G401 (cell line): ENCODE measurements around the gene CABLES2. TPM values are rescaled to one million over a fixed set of nuclear protein-coding genes. Genes with fewer than 3 reads are reported as not detected.

Source experiments
- DNase-seq: peaks from one replicate; pipeline ENCODE4 v3.0.0-alpha.2; 2015; ENCODE audit warnings: low spot score
- in situ Hi-C: cut with HindIII; loops from 2 replicates; pipeline ENCODE4 v1.10.0; 2016; ENCODE audit warnings: low sequenced_read_pairs, mixed read lengths
- total RNA-seq: library from RNA; depleted of rRNA; stranded (reverse); fragments of >200 nt; shearing (Covaris generic); gene quantifications from 2 replicates; pipeline ENCODE4 v1.2.3, GENCODE V29; 2014

CABLES2 gene
- total RNA-seq, 1 experiment from 2014 or later = 4.2 TPM

DNA sequence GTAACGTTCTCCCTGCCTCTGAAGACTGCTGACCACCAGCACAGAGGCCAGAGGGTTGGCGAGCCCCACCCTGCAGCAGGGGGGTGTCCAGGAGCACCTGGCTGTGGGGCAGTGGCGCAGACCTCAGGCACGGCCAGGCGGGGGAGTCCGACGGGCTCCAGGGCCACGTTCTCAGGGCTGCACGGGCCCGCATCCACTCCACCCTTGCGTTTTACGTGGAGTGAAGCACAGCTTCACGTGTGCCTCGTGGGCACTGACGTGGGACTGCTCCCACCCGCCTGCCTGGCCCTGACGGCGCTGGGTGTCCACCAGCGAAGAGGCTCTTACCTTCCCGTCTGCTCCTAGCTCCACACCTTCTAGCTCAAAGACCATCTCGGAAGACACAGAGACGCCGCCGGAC, 13.3 kb downstream of the CABLES2 start:
- DNase-seq = no peak
- in situ Hi-C loops = no loop called here

DNA sequence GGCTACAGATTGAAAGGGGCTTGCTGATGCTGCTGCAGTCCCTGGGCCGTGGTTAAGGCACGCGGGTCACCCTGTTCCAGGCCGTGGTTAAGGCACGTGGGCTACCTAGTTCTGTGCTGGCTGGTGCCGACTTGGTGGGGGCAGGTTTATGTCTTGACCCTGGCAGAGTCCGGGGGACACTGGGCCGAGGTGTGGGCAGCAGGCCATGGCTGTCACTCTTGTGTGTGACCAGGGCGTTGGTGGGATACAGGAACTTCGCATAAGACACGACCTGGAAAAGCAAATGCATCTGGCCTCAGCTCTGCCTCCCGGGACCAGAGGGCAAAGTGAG, 13.8 kb downstream of the CABLES2 start:
- in situ Hi-C loops = no loop called here
- no peak for DNase-seq

DNA sequence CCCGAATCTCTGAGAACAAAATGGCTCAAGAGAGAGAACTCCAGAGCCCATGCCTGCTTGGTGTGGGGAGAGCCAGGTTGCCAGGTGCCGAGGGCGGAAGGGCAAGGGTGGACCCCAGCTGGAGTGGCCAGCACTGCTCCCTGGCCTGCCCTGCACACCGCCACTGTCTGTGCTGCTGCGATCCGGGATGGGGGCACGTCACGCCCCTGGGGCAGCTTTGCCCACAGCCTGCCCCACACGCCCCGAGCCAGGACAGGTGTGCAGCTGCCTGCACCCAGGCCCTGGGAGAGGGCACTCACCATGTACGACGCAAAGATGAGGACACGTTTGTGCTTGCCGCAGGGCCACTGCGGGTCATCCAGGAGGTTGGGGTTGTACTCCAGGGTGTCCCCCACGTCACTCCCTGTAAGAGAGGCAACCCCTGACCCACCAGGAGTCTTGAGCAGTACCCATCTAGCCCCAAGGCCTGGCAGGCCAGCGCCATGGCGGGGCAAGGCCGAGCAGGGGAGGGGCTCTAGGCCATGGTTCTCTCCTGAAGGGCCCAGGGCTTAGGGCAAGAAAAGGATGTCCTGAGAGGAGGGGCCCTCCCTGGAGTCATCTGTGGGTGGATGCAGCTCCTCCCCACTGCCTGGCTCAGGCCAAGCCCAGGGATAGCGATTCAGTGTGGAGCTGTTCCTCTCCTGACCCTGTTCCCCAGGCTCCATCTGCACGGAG, 14.3 kb downstream of the CABLES2 start:
- in situ Hi-C loops = no loop called here
- no peak for DNase-seq

DNA sequence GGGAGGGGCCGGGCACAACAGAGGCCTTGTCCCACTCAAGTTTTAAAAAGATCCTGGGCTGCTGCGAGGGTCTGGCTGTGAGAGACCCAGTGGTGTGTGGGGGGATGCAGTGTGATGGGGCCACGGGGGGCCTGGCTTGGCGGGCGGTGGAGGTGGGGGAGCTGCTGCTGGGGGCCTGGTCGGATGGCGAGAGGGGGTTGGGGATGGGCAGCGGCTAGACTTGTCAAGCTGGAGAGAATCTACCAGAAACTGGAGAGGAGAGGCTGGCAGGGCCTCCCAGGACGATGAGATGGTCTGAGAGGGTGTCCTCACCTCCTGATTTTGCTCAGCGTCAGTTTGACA, 15.0 kb downstream of the CABLES2 start:
- in situ Hi-C loops = no loop called here
- DNase-seq = no peak

DNA sequence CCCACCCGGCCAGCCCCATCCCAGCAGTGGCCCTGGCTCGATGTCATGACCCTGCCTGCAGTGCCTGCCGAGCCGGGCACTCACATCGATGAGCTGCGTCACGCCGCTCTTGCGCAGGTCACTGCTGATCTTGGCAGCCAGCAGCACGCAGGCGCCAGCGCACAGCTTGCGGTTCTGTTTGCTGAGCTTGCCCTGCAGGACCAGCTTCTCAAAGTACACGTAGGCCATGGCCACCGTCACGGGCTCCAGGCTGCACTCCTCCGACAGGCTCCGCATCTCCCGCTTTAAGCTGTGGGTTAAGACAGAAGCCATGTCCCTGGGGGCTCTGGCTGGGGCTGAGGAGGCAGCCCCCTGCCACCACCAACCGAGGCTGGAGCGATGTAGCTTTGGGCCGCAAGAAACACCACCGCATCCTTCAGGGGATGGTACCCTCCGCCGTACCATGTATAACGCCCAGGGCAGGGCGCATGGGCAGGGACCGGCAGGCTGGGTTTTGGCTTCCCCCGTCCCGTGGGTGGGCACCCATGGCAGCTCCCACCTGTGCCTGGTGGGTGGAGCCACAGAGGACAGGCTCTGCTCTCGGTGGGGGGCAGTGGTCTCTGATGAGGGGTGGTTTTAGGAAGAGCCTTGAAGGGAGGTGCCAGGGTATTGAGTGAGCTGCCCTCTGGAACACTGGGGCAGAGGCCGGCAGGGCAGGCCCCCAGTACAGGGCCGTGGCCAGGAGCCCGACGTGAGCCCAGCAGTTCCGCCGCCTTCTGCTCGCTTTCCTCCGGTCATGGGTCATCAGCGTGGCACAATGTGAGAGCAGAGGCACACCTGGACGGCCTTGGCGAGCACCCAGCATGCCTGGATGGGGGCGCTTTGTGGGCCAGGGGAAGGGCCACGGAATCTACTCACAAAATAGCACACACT, 15.7 kb downstream of the CABLES2 start:
- in situ Hi-C loops = no loop called here
- DNase-seq = peak; percentile 88

DNA sequence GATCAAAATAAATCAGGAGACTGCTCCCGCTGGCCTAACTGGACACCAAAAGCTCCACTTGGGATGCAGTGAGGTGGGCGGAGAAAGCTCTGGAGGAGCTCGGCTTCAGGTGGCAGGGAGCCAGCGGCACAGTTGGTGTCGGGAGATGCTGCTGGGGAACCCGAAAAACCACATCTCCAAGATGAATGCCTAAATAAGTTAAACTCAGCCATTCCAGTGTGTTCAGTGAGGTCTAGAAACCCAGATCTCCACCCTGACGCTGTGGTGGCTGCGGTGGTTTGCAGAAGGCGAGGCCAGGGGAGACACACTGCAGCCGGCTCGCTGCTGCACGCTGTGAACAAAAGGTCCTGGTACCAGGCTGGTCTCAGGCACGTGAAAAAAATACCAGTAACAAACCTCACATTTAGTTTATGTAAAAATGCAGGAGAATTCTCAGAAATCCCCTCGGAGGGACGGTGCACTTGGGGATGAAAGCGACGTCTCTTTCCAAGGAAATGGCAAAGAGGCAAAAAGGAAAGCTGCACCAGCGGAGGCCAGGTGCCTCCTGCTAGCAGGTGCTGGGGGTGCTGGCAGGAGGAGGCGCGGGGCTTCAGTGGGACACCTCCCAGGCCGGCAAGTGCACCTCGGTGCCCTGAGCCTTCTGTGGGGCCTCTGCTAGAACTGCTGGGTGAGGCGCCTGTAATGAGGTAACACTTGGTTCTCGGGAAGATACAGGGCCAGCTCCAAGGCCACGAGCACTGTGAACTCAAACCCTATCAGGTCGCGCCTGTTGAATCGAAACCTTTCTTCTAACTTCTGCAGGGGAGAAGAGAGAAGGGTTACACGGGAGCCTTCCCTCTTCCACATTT, 16.5 kb downstream of the CABLES2 start:
- in situ Hi-C loops = no loop called here
- peak; percentile 66 for DNase-seq

DNA sequence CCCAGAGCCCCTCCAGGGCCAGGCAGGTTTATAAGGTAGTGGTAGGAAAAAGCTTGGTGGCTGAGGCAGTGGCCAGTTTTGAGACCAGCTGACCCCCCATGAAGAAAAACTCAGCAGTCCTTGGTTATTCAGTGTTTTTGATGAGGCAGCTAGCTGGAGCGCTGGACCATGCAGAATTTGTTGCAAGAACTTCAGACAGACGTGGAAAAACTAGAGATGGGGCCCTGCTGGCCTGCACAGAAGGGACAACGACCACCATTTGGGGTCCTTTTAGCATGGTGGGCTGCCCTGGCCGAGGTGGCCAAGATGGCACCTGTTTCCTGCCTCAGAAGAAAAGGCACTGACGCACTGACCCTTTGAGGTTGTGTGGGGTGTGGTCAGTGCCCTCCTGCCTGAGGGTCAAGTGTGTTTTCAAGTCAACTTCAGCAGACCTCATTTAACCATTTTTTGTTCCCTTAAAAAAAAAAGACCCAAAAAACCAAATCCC, 17.4 kb downstream of the CABLES2 start:
- DNase-seq = no peak
- in situ Hi-C loops = no loop called here

DNA sequence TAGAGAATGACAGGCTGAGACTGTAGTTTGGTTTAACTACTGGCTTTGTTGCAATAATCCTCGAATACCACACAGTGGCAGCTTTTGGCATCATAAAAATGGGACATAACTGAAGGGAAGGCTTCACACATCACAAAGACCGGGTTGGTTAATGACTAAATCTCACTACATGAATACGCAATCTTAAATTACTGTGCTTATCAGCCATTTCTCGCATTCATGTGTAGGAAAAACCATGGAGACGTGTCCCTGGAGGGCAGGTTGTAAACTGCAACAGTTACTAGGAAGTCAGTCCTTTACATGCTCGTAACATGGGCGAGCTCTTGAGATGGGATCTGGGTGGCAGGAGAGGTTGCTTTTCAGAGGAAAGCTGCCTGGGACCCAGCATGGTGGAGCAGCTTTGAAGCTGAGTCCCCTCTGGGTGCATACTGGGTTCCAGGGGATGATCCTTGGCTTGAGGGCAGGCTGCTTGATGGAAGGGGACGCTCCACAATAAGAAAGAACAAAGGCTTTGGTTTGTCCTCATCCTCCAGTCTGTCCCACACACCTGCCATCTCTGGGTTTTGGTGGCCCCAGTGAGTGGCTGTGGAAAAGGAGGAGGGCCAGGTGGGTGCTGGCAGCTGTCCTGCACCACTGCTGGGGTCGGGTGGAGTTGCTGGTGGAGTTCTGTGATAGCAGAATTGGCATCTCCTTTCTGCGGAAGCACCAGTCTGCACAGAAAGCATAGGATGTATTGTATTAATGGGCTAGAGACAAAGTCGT, 18.1 kb downstream of the CABLES2 start:
- in situ Hi-C loops = no loop called here
- DNase-seq = no peak

DNA sequence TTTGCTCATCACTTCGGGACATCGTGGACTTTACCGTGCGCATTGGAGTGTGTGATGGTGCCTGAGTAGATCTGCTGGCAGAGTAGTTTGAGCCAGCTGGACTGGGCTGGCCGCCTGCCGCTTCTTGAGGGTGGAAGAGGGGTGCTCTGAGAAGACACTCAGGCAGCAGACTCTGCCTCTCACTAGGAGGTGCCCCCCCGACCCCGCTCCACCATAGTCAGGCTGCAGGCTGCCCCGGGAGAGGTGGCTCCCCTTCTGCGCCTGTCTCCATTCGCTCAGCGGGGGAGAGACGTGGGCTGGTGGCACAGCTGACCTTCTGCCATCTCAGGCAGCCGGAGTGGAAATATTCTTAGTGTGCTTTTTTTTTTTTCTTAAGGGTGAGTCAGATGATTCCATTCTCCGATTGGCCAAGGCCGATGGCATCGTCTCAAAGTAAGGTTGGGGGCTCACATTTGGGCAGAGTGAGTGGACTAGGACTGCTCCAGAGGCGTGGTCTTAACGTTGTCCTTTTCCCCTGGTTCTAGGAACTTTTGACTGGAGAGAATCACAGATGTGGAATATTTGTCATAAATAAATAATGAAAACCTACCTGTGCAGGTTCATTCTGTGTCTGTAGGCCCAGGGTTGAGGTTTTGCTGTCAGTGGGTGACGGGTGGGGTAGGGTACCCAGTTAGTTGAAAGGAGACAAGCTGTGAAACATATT, 19.0 kb downstream of the CABLES2 start:
- in situ Hi-C loops = no loop called here
- DNase-seq = no peak

DNA sequence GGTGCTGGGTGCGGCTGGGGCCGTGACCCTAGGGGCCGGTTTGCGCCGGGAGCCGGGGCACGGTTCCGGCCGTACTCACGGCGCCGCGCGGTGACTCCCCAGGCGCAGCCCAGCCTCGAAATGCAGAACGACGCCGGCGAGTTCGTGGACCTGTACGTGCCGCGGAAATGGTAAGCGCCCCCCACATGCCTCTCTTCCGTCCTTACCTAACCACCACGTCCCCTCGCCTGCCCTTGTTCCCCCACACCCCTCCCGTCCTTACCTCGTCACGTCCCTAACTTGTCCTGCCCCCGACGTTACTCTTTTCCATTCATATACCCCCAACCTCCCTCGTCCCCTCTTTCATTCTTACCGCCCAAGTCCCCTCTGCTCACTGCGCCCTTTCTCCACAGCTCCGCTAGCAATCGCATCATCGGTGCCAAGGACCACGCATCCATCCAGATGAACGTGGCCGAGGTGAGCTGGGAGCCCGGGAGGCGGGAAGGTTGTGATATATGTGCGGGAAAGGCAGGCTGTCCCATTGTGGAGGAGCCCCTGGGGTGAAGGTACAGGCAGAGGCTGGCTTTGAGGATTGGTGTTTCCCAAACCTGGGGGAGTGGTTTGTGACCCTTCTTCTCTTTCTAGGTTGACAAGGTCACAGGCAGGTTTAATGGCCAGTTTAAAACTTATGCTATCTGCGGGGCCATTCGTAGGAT, 19.7 kb downstream of the CABLES2 start:
- in situ Hi-C loops = no loop called here
- no peak for DNase-seq

DNA sequence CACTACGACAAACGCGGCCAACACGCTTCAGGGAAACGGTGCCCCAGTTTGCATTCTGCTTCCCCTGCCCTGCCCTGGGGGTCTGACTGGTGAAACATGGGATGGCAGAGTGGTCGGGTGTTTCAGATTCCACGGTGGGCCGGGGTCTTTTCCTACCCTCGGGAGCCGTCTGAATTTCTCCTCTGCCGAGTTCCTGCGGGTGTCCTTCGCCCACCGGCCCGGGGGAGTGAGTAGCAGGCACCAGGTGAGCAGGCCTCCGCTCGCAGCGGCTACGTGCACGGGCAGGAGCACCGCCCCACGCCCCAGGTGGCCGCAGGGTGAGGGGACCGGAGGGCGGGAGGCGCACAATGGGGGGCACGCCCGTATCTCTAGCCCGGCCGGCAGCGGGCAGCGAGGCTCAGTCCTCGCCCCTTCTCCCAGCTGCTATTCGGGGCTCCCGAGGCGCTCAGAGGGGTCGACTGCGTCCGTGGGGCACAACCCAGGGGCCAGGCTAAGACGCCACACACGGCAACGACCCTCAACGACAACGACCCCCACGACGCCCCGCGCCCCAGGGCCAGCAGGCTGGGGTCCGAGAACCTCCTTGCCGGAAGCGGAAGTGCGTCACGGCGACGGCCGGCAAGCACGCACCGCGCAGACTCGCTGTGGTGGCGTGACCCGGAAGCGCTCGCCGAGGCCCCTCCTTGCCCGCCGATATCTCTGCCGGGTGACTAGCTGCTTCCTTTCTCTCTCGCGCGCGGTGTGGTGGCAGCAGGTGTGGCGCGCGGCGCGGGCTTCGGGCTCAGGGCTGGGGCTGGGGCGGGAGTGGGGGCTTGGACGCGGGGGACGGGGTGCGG, 20.5 kb downstream of the CABLES2 start, which contains the start of gene RPS21:
Gene RPS21, plus strand, starts transcription at position 721 of the 836 bp plus-strand sequence. CDS start 236 bp downstream, outside the sequence.
- in situ Hi-C loops = no loop called here
- peak; percentile 90 for DNase-seq

DNA sequence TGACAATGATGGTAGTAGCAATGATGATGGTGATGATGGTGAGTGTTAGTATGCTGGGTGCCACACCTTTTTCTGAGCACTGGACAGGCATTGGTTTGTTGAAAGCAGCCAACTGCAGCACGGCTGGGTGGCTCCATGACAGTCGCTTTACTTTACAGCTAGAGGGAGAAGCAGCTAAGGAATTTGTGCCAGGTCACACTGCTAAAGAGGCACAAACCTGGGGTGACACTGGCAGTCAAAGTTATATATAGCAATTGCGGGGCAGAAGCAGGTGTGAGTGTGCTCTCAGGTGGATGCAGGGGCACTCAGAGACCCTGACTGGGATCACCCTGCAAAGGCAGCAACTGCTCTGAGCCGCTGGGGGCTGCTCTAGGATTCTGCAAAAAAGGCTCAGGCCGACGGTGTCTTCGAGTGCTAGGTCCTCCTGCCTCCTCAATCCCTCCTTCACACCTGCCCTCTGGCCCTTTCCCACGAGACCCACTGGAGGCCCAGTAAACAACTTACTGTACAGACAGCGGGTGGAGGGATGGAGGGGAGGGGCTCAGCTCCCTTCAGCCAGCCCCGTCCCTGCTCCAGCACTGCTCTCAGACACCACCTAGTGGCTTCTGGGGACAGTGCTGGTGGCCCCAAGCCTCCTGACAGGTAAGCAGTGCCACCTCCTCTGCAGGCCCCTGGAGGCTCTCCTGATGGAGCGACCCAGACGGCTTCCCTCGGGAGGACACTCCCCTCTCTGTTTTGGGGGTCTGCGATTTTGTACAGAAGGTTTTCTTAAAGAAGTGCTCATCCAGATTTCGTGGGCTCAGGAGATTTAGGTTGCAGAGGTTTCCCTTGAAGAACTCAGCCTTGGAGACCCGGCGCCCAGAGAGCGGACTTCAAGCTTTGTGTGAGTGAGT, 24.5 kb downstream of the CABLES2 start:
- DNase-seq = peak; percentile 90
- in situ Hi-C loops = no loop called here

DNA sequence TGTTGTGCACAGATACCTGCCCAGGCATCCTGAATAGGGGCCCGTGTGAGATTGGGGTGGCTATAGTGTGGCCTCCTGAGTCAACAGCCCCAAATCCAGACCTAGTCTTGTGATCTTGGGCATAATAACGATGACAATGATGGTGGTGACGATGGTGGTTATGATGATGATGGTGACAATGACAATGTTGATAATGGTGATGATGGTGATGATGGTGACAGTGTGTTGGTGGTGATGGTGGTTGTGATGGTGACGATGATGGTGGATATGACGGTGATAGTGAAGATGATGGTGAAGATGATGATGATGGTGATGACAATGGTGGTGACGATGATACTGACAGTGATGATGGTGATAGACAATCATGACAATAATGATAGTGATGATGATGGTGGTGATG, 25.2 kb downstream of the CABLES2 start:
- in situ Hi-C loops = no loop called here
- no peak for DNase-seq

DNA sequence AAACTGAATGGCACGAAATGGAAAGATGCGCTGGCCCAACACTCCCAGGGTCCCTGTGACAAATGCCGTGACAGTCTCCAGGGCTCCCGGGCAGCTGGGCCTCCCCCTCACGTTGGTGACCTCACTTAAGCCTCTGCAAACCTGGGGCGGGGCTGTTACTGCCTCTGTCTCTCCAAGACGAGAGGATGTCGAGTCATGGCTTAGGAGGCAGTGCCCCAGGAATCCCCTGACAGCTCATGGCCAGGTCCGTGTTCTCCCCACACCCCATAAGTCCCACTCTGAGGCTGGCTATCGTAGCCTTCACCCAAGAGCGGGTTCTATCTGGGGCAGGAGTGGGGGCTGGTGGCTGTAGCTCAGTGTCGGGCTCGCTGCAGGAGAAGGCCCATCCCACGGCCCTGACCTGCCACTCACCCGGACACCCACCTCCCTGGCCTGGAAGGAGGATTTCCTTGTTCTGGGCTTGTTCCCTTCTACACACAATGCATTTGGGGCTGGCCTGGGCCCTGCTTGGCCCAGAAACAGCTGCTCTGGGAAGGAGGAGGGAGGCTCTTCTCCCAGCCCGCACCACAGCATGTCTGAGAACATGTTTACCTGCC, 25.8 kb downstream of the CABLES2 start:
- no peak for DNase-seq
- in situ Hi-C loops = no loop called here

DNA sequence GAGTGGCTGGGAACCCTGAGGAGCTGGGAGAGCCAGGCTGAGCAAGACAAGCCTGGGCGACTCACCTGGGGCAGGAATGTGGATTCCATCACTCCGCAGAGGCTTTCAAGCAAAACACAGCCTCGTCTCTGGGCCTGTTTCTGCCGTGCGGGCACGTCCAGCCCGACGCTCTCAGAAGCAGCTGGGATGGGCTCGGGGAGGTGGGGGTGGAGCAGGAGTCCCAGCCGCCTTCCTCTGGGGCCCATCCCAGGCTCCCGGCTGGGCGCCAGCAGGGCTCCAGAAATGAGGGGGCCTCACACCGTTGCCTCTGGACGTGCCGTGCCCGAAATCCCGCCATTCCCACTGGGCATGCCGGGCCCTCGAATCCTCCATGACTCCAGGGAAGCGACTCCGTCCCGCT, 28.9 kb downstream of the CABLES2 start:
- DNase-seq = no peak
- in situ Hi-C loops = no loop called here
